GM12878 (cell line): ENCODE results near the gene PTX4. TPM values are rescaled to one million over a fixed set of nuclear protein-coding genes. Genes with fewer than 3 reads are reported as not detected.

ENCODE experiments used
- ATAC-seq: fragments of 200-7000 bp; cut with Tn5 transposase; 3 replicates; pipeline ENCODE4 v1.9.1; 2020; ENCODE audit warnings: mild to moderate bottlenecking, moderate library complexity
- BruUV-seq: library from RNA; stranded (reverse); fragments of 400-500 nt; replicated peaks from 2 replicates; lab custom pipeline; 2021; lab: Mats Ljungman, UMichigan
- CTCF ChIA-PET: fragments of 300-600 bp; sonication (Branson Sonifier 250); formaldehyde crosslinking; extraction: SDS; loops from one replicate; lab custom pipeline; 2021; ENCODE audit warnings: inconsistent platforms; lab: Yijun Ruan, JAX
- POLR2A ChIA-PET: fragments of 350-600 bp; formaldehyde crosslinking; extraction: SDS; loops from one replicate; lab custom pipeline; 2021; ENCODE audit warnings: inconsistent platforms; lab: Charles Lee
- RAD21 ChIA-PET: fragments of 300-600 bp; sonication (Branson Sonifier 250); formaldehyde crosslinking; loops from one replicate; lab custom pipeline; 2023; ENCODE audit warnings: antibody characterized with exemption; ENCODE audit not compliant: unreplicated experiment; lab: Charles Lee
- SMC1A ChIA-PET: fragments of 300-600 bp; sonication (Branson Sonifier 250); formaldehyde crosslinking; loops from one replicate; lab custom pipeline; 2023; ENCODE audit not compliant: unreplicated experiment, uncharacterized antibody; lab: Charles Lee
- DNase-seq: peaks from one replicate; pipeline ENCODE4 v3.0.0-alpha.2; 2011; ENCODE audit warnings: low read depth, low spot score
- FAIRE-seq: peaks from 3 replicates; lab custom pipeline; 2011; peaks lifted over from hg19 to GRCh38; lab: Jason Lieb, UNC
- H2AFZ ChIP-seq: 2 replicates; pipeline ENCODE4 v1.6.0; 2011; ENCODE audit warnings: low read depth, low read length, control low read depth; ENCODE audit not compliant: control insufficient read depth
- H3K27ac ChIP-seq: 2 replicates; pipeline ENCODE4 v1.5.1; 2011; ENCODE audit warnings: control low read depth; ENCODE audit not compliant: control insufficient read depth, insufficient read depth
- H3K27me3 ChIP-seq, 2 experiments: replicated peaks in 1 of 2; 2 replicates each; pipeline versions ENCODE4 v1.6.0 to v1.6.1; 2011; ENCODE audit warnings: low read length in 1 of 2; ENCODE audit not compliant: control insufficient read depth in 2 of 2, insufficient read depth in 2 of 2
- H3K36me3 ChIP-seq, 2 experiments: 2 replicates each; pipeline ENCODE4 v1.5.1; 2011; ENCODE audit warnings: low read length in 1 of 2; ENCODE audit not compliant: control insufficient read depth in 2 of 2, insufficient read depth in 2 of 2
- H3K4me1 ChIP-seq: 2 replicates; pipeline ENCODE4 v1.6.1; 2011; ENCODE audit warnings: mild to moderate bottlenecking, low read length, moderate library complexity, mixed read lengths; ENCODE audit not compliant: control insufficient read depth, insufficient read depth
- H3K4me2 ChIP-seq: 2 replicates; pipeline ENCODE4 v1.6.0; 2011; ENCODE audit warnings: control low read depth; ENCODE audit not compliant: control insufficient read depth, insufficient read depth
- H3K4me3 ChIP-seq: fragments of 200-600 bp; sonication (generic); 2 replicates; pipeline ENCODE4 v1.5.1; 2016
- H3K79me2 ChIP-seq: 2 replicates; pipeline ENCODE4 v1.6.0; 2011; ENCODE audit warnings: low read length; ENCODE audit not compliant: control insufficient read depth, insufficient read depth
- H3K9ac ChIP-seq: 2 replicates; pipeline ENCODE4 v1.8.0; 2011; ENCODE audit warnings: low read length, control low read depth, mixed read lengths; ENCODE audit not compliant: control insufficient read depth, insufficient read depth
- H3K9me3 ChIP-seq: replicated peaks from 3 replicates; pipeline ENCODE4 v1.5.1; 2011; ENCODE audit warnings: mild to moderate bottlenecking, low read length; ENCODE audit not compliant: control insufficient read depth, insufficient read depth
- H4K20me1 ChIP-seq: 2 replicates; pipeline ENCODE4 v1.6.0; 2011; ENCODE audit not compliant: control insufficient read depth, insufficient read depth
- HDAC2 ChIP-seq: fragments of 200-600 bp; sonication (generic); IDR thresholded peaks from 2 replicates; pipeline ENCODE4 v1.6.1; 2017
- JUND ChIP-seq: IDR thresholded peaks from 2 replicates; pipeline ENCODE4 v1.6.1; 2012; ENCODE audit warnings: low read depth, mild to moderate bottlenecking, low read length, improper control_type of control experiment, moderate library complexity
- MXI1 ChIP-seq: fragments of 150-350 bp; IDR thresholded peaks from 2 replicates; pipeline ENCODE4 v1.6.1; 2011; ENCODE audit warnings: low read depth, mild to moderate bottlenecking, inconsistent platforms, low read length, improper control_type of control experiment
- PAX8 ChIP-seq: fragments of 450-650 bp; IDR thresholded peaks from 2 replicates; pipeline ENCODE4 v1.6.1; 2017; ENCODE audit warnings: mild to moderate bottlenecking, moderate library complexity
- SPI1 ChIP-seq: IDR thresholded peaks from 2 replicates; pipeline ENCODE4 v1.6.1; 2011; ENCODE audit warnings: low read depth, mild to moderate bottlenecking, low read length, moderate library complexity, borderline replicate concordance; ENCODE audit not compliant: insufficient read depth
- TARDBP ChIP-seq: IDR thresholded peaks from 2 replicates; pipeline ENCODE4 v1.6.1; 2016; ENCODE audit warnings: borderline replicate concordance
- TCF7 ChIP-seq: IDR thresholded peaks from 2 replicates; pipeline ENCODE4 v1.6.1; 2014; ENCODE audit warnings: antibody characterized with exemption, borderline replicate concordance
- ZNF217 ChIP-seq: fragments of 450-650 bp; IDR thresholded peaks from 2 replicates; pipeline ENCODE4 v1.6.1; 2017; ENCODE audit warnings: antibody characterized with exemption, mild to moderate bottlenecking
- ZNF274 ChIP-seq: IDR thresholded peaks from one replicate; pipeline ENCODE4 v1.8.0; 2011; ENCODE audit not compliant: insufficient read length, insufficient read depth
- ZNF384 ChIP-seq: IDR thresholded peaks from 2 replicates; pipeline ENCODE4 v1.6.1; 2012; ENCODE audit warnings: low read depth, mild to moderate bottlenecking, low read length, improper control_type of control experiment, borderline replicate concordance
- ZZZ3 ChIP-seq: IDR thresholded peaks from 2 replicates; pipeline ENCODE4 v1.6.1; 2011; ENCODE audit warnings: low read depth; ENCODE audit not compliant: control insufficient read depth, insufficient read length
- WGBS: methylation state at CpG from one replicate; pipeline ENCODE4 v1.1.6; 2016; ENCODE audit warnings: low lambda C conversion rate; ENCODE audit not compliant: insufficient replicate concordance, insufficient coverage; ENCODE audit errors: missing lambda C conversion rate; 5-methylcytosine and 5-hydroxymethylcytosine counted together
- in situ Hi-C: fragments of 300-500 bp; cut with MboI; formaldehyde crosslinking; loops from 9 replicates; pipeline ENCODE4 v1.14.3; 2018; ENCODE audit warnings: mixed read lengths
- intact Hi-C: fragments of 100-400 bp; cut with micrococcal nuclease; formaldehyde crosslinking; loops from one replicate; pipeline ENCODE4 v1.14.2; 2022; ENCODE audit not compliant: unreplicated experiment
- polyA plus RNA-seq, 11 experiments: library from polyadenylated mRNA; depleted of rRNA in 4 of 11; unstranded in 6 of 11; stranded (reverse) in 5 of 11; fragments of >200 nt; fragmentation: Nextera tagmentation in 4 of 11; fragmentation: Illumina TruSeq in 1 of 11; extraction: Ambion mirVana in 4 of 11; extraction: Trizol in 1 of 11; gene quantifications; 1 replicate in 1 of 11; 2 replicates in 10 of 11; pipeline versions ENCODE4 v1.2.1 to v1.2.3, GENCODE V29; 2011 to 2016; ENCODE audit warnings: inconsistent platforms in 2 of 11, missing spikeins in 2 of 11, low read depth in 1 of 11
- total RNA-seq, 4 experiments: library from RNA; depleted of rRNA in 3 of 4; stranded (reverse); fragments of >200 nt in 3 of 4; fragmentation: Illumina TruSeq in 1 of 4; extraction: Trizol in 1 of 4; gene quantifications; 2 replicates each; pipeline versions ENCODE4 v1.2.1 to v1.2.3, GENCODE V29; 2013 to 2021
- TF ChIP-seq, protein P1 (sequence below): IDR thresholded peaks from 2 replicates; pipeline ENCODE4 v1.6.1; 2012; ENCODE audit warnings: mild to moderate bottlenecking, low read depth, low read length
- TF ChIP-seq, protein P2 (sequence below): fragments of 450-650 bp; IDR thresholded peaks from 2 replicates; pipeline ENCODE4 v1.6.1; 2017; ENCODE audit warnings: borderline replicate concordance
- TF ChIP-seq, protein P3 (sequence below): fragments of 450-650 bp; IDR thresholded peaks from 2 replicates; pipeline ENCODE4 v1.6.1; 2017; ENCODE audit warnings: mild to moderate bottlenecking, moderate library complexity
- TF ChIP-seq, protein P4 (sequence below): IDR thresholded peaks from 2 replicates; pipeline ENCODE4 v1.6.1; 2012; ENCODE audit warnings: low read length, inconsistent platforms

PTX4 gene
- total and polyA plus RNA-seq, 10 of the 15 experiments (the other 5 are each of a cell fraction or from before 2014, with no cell fraction given): not detected

DNA sequence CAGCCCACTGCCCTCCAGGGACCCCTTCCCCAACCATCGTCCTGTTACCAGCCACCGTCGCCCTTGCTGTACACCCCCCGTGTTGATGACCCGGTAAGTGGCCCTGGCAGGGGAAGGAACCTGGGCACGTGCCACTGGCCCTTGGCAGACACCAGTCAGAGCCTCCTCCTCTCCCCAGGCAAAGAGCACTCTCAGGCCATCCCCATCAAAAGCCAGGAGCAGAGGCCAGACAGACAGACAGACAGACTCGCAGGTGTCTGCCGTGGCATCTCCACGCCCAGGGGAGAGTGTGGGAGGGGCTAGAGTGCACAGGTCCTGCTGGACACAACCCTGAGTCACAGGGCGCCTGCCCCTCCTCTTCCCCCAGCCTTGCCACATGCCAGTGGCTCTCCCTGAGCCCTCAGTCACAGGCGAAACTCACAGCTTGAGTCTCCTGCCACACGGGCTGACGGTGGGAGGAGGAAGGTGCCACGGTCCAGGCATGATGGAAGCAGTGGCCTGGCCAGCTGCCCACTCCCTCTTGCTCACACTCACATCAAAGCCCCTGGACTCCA is 21.7 kb downstream of the PTX4 start:
- no peak overlapping the region for H3K9ac ChIP-seq
- ChIA-PET POLR2A (no interaction called here), SMC1A (no interaction called here), CTCF (no interaction called here), RAD21 (no interaction called here)
- DNase-seq (no peak), ATAC-seq (no peak), FAIRE-seq (no peak)
- H2AFZ ChIP-seq: no peak overlapping the region
- no peaks in the 10 kb centered on the region for H4K20me1 ChIP-seq
- no peak overlapping the region for H3K4me2 ChIP-seq
- H3K27me3 ChIP-seq: no peaks in the 10 kb centered on the region
- 82% methylated on average over 13 of the region's 14 CpGs for WGBS
- peaks cover 36% of the 10 kb centered on the region for H3K79me2 ChIP-seq
- no TSS peak for BruUV-seq
- H3K4me1 ChIP-seq: peaks cover 16% of the 10 kb centered on the region
- H3K27ac ChIP-seq: no peak overlapping the region
- H3K4me3 ChIP-seq: no peak overlapping the region
- intact Hi-C loops (no loop called here), in situ Hi-C loops (no loop called here)
- no peaks in the 10 kb centered on the region for H3K9me3 ChIP-seq
- no peaks in the 10 kb centered on the region for H3K36me3 ChIP-seq
- TF ChIP-seq ZNF384 (no peak), ZNF217 (no peak), JUND (no peak), MXI1 (no peak), HDAC2 (no peak), PAX8 (no peak), ZNF274 (no peak), ZZZ3 (no peak), SPI1 (no peak), TARDBP (no peak), TCF7 (no peak)
- TF ChIP-seq, protein P1, sequence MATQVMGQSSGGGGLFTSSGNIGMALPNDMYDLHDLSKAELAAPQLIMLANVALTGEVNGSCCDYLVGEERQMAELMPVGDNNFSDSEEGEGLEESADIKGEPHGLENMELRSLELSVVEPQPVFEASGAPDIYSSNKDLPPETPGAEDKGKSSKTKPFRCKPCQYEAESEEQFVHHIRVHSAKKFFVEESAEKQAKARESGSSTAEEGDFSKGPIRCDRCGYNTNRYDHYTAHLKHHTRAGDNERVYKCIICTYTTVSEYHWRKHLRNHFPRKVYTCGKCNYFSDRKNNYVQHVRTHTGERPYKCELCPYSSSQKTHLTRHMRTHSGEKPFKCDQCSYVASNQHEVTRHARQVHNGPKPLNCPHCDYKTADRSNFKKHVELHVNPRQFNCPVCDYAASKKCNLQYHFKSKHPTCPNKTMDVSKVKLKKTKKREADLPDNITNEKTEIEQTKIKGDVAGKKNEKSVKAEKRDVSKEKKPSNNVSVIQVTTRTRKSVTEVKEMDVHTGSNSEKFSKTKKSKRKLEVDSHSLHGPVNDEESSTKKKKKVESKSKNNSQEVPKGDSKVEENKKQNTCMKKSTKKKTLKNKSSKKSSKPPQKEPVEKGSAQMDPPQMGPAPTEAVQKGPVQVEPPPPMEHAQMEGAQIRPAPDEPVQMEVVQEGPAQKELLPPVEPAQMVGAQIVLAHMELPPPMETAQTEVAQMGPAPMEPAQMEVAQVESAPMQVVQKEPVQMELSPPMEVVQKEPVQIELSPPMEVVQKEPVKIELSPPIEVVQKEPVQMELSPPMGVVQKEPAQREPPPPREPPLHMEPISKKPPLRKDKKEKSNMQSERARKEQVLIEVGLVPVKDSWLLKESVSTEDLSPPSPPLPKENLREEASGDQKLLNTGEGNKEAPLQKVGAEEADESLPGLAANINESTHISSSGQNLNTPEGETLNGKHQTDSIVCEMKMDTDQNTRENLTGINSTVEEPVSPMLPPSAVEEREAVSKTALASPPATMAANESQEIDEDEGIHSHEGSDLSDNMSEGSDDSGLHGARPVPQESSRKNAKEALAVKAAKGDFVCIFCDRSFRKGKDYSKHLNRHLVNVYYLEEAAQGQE: no peak
- TF ChIP-seq, protein P2, sequence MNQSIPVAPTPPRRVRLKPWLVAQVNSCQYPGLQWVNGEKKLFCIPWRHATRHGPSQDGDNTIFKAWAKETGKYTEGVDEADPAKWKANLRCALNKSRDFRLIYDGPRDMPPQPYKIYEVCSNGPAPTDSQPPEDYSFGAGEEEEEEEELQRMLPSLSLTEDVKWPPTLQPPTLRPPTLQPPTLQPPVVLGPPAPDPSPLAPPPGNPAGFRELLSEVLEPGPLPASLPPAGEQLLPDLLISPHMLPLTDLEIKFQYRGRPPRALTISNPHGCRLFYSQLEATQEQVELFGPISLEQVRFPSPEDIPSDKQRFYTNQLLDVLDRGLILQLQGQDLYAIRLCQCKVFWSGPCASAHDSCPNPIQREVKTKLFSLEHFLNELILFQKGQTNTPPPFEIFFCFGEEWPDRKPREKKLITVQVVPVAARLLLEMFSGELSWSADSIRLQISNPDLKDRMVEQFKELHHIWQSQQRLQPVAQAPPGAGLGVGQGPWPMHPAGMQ: no peak
- TF ChIP-seq, protein P3, sequence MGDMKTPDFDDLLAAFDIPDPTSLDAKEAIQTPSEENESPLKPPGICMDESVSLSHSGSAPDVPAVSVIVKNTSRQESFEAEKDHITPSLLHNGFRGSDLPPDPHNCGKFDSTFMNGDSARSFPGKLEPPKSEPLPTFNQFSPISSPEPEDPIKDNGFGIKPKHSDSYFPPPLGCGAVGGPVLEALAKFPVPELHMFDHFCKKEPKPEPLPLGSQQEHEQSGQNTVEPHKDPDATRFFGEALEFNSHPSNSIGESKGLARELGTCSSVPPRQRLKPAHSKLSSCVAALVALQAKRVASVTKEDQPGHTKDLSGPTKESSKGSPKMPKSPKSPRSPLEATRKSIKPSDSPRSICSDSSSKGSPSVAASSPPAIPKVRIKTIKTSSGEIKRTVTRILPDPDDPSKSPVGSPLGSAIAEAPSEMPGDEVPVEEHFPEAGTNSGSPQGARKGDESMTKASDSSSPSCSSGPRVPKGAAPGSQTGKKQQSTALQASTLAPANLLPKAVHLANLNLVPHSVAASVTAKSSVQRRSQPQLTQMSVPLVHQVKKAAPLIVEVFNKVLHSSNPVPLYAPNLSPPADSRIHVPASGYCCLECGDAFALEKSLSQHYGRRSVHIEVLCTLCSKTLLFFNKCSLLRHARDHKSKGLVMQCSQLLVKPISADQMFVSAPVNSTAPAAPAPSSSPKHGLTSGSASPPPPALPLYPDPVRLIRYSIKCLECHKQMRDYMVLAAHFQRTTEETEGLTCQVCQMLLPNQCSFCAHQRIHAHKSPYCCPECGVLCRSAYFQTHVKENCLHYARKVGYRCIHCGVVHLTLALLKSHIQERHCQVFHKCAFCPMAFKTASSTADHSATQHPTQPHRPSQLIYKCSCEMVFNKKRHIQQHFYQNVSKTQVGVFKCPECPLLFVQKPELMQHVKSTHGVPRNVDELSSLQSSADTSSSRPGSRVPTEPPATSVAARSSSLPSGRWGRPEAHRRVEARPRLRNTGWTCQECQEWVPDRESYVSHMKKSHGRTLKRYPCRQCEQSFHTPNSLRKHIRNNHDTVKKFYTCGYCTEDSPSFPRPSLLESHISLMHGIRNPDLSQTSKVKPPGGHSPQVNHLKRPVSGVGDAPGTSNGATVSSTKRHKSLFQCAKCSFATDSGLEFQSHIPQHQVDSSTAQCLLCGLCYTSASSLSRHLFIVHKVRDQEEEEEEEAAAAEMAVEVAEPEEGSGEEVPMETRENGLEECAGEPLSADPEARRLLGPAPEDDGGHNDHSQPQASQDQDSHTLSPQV: no peak
- TF ChIP-seq, protein P4, sequence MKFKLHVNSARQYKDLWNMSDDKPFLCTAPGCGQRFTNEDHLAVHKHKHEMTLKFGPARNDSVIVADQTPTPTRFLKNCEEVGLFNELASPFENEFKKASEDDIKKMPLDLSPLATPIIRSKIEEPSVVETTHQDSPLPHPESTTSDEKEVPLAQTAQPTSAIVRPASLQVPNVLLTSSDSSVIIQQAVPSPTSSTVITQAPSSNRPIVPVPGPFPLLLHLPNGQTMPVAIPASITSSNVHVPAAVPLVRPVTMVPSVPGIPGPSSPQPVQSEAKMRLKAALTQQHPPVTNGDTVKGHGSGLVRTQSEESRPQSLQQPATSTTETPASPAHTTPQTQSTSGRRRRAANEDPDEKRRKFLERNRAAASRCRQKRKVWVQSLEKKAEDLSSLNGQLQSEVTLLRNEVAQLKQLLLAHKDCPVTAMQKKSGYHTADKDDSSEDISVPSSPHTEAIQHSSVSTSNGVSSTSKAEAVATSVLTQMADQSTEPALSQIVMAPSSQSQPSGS: no peak
